HS-5 (cell line): ENCODE results near the gene HOXB4.
"Not testable (repeated sequence)": the region's sequence is repeated elsewhere in the genome, so short reads cannot be mapped to it uniquely, and the experiment has no call there.

Experiments used
- DNase-seq: peaks from one replicate; pipeline ENCODE4 v3.0.0-alpha.2; 2012; ENCODE audit warnings: low read depth

Gene HOXB4

GRCh38 chr17:48546924-48547807 lies 31.0 kb downstream of the HOXB4 start:
- no peak for DNase-seq

GRCh38 chr17:48546137-48546923 lies 31.8 kb downstream of the HOXB4 start:
- no peak for DNase-seq

- DNase-seq: no peak
Measured at GRCh38 chr17:48545539-48545938, 32.6 kb downstream of the HOXB4 start.

GRCh38 chr17:48545022-48545375 lies 33.2 kb downstream of the HOXB4 start, which contains the start of gene HOXB2:
TSS of gene HOXB2 (minus strand) at chr17:48545109. CDS start at chr17:48544911, 198 bp downstream.
- DNase-seq: no peak

GRCh38 chr17:48544349-48545021 lies 33.7 kb downstream of the HOXB4 start:
- DNase-seq: no peak

GRCh38 chr17:48543854-48544348 lies 34.2 kb downstream of the HOXB4 start:
- no peak for DNase-seq

GRCh38 chr17:48543107-48543853 lies 34.9 kb downstream of the HOXB4 start:
- no peak for DNase-seq

- DNase-seq: no peak
Measured at GRCh38 chr17:48542698-48543106, 35.4 kb downstream of the HOXB4 start.

- no peak for DNase-seq
Measured at GRCh38 chr17:48542114-48542656, 36.0 kb downstream of the HOXB4 start.

- DNase-seq: no peak
Measured at GRCh38 chr17:48541577-48542113, 36.5 kb downstream of the HOXB4 start.

- DNase-seq: no peak
Measured at GRCh38 chr17:48541036-48541576, 37.0 kb downstream of the HOXB4 start.

- DNase-seq: no peak
Measured at GRCh38 chr17:48540213-48540612, 37.9 kb downstream of the HOXB4 start.

GRCh38 chr17:48539177-48539576 lies 39.0 kb downstream of the HOXB4 start:
- no peak for DNase-seq

- no peak for DNase-seq
Measured at GRCh38 chr17:48537316-48537715, 40.8 kb downstream of the HOXB4 start.

GRCh38 chr17:48535793-48536559 lies 42.2 kb downstream of the HOXB4 start:
- not testable (repeated sequence) for DNase-seq

- DNase-seq: no peak
Measured at GRCh38 chr17:48532261-48532660, 45.9 kb downstream of the HOXB4 start.

- DNase-seq: no peak
Measured at GRCh38 chr17:48530887-48531272, 47.3 kb downstream of the HOXB4 start, which contains the start of gene HOXB1. TSS of gene HOXB1 (minus strand) at chr17:48531011. CDS start at chr17:48530904, 107 bp downstream.

GRCh38 chr17:48530208-48530886 lies 47.8 kb downstream of the HOXB4 start:
- DNase-seq: no peak

GRCh38 chr17:48529683-48530009 lies 48.5 kb downstream of the HOXB4 start:
- no peak for DNase-seq
